ENCODE measurements around the gene PAX7. TPM values are rescaled to one million over a fixed set of nuclear protein-coding genes. Genes with fewer than 3 reads are reported as not detected.

Gene PAX7
- total RNA-seq, 1 experiment from 2014 or later: 0.24 TPM

- Mint-ChIP-seq H3K27ac (no peak overlapping the region), H3K27me3 (ENCODE audit: low read depth) (peaks cover 11% of the 10 kb centered on the region), H3K9me3 (no peaks in the 10 kb centered on the region), H3K36me3 (no peaks in the 10 kb centered on the region), H3K4me3 (no peak overlapping the region), H3K4me1 (peaks cover 3% of the 10 kb centered on the region; the same call in 1 of the 2 replicates)
- DNase-seq (ENCODE audit: low spot score): no peak
- no peak for ATAC-seq
- POLR2A ChIA-PET: no interaction called here
- TF ChIP-seq ZNF396 (CRISPR knock-in tag; IDR thresholded peaks at IDR 0.05; ENCODE audit: borderline replicate concordance) (no peak), IRF2 (CRISPR knock-in tag; IDR thresholded peaks at IDR 0.05; ENCODE audit: borderline replicate concordance, low read depth) (no peak), ZNF219 (CRISPR knock-in tag; IDR thresholded peaks at IDR 0.05; ENCODE audit: borderline replicate concordance) (no peak), GTF2I (CRISPR knock-in tag; conservative IDR thresholded peaks at IDR 0.05) (peak; percentile 80; the same call in 1 of the 2 replicates), TEAD4 (CRISPR knock-in tag; IDR thresholded peaks at IDR 0.05) (no peak), E2F1 (CRISPR knock-in tag; IDR thresholded peaks at IDR 0.05) (no peak), SOX15 (CRISPR knock-in tag; IDR thresholded peaks at IDR 0.05) (no peak)
- CTCF ChIA-PET: interaction anchor here (0.7 to 1.6 kb wide), 3 partner anchors 35 to 141 kb away, joined by 3 to 6 read pairs (median 4); no protein-coding TSS in a partner anchor
Observed at GRCh38 chr1:18738617-18739016, 108.0 kb downstream of the PAX7 start.

GRCh38 chr1:18739408-18739807 lies 108.8 kb downstream of the PAX7 start:
- Mint-ChIP-seq H3K36me3 (no peaks in the 10 kb centered on the region), H3K27ac (no peak overlapping the region), H3K27me3 (ENCODE audit: low read depth) (peaks cover 11% of the 10 kb centered on the region), H3K4me3 (no peak overlapping the region), H3K9me3 (no peaks in the 10 kb centered on the region), H3K4me1 (peaks cover 3% of the 10 kb centered on the region; the same call in 1 of the 2 replicates)
- no peak for TF ChIP-seq ZNF671 (CRISPR knock-in tag; IDR thresholded peaks at IDR 0.05)
- TF ChIP-seq TP53 (CRISPR knock-in tag; IDR thresholded peaks at IDR 0.05): no peak
- no peak for TF ChIP-seq SOX15 (CRISPR knock-in tag; IDR thresholded peaks at IDR 0.05)
- ChIA-PET CTCF (interaction anchor here (0.8 to 1.6 kb wide), 2 partner anchors 34 to 142 kb away, joined by 3 to 6 read pairs; no protein-coding TSS in a partner anchor), POLR2A (no interaction called here)
- no peak for ATAC-seq
- no peak for DNase-seq (ENCODE audit: low spot score)

- ATAC-seq: no peak
- ChIA-PET POLR2A (no interaction called here), CTCF (no interaction called here)
- H3K27me3 Mint-ChIP-seq (ENCODE audit: low read depth): peaks cover 11% of the 10 kb centered on the region
- H3K4me3 Mint-ChIP-seq: no peak overlapping the region
- no peak for DNase-seq (ENCODE audit: low spot score)
- no peaks in the 10 kb centered on the region for H3K36me3 Mint-ChIP-seq
- H3K4me1 Mint-ChIP-seq: peaks cover 3% of the 10 kb centered on the region; the same call in 1 of the 2 replicates
- no peaks in the 10 kb centered on the region for H3K9me3 Mint-ChIP-seq
- H3K27ac Mint-ChIP-seq: no peak overlapping the region
- TF ChIP-seq ZBTB21 (CRISPR knock-in tag; IDR thresholded peaks at IDR 0.05; ENCODE audit: borderline replicate concordance) (no peak), MLX (CRISPR knock-in tag; IDR thresholded peaks at IDR 0.05) (no peak), ZNF281 (CRISPR knock-in tag; IDR thresholded peaks at IDR 0.05) (no peak)
Observed at GRCh38 chr1:18739897-18740296, 109.3 kb downstream of the PAX7 start.

GRCh38 chr1:18740617-18741016 lies 110.0 kb downstream of the PAX7 start:
- ATAC-seq (no peak), DNase-seq (ENCODE audit: low spot score) (no peak)
- peaks cover 3% of the 10 kb centered on the region; the same call in 1 of the 2 replicates for H3K4me1 Mint-ChIP-seq
- ChIA-PET POLR2A (no interaction called here), CTCF (interaction anchor here (1.4 kb wide), 1 partner anchor 11 kb away, joined by 4 read pairs; no protein-coding TSS in a partner anchor)
- H3K27ac Mint-ChIP-seq: no peak overlapping the region
- H3K9me3 Mint-ChIP-seq: no peaks in the 10 kb centered on the region
- no peaks in the 10 kb centered on the region for H3K36me3 Mint-ChIP-seq
- no peak overlapping the region for H3K4me3 Mint-ChIP-seq
- H3K27me3 Mint-ChIP-seq (ENCODE audit: low read depth): peaks cover 11% of the 10 kb centered on the region
- TF ChIP-seq ZNF263 (CRISPR knock-in tag; IDR thresholded peaks at IDR 0.05; ENCODE audit: low read depth) (no peak), ERG (CRISPR knock-in tag; IDR thresholded peaks at IDR 0.05) (no peak), USF1 (CRISPR knock-in tag; IDR thresholded peaks at IDR 0.05) (no peak), NR2C2 (CRISPR knock-in tag; IDR thresholded peaks at IDR 0.05) (no peak), USF2 (CRISPR knock-in tag; IDR thresholded peaks at IDR 0.05) (no peak), ZNF232 (CRISPR knock-in tag; IDR thresholded peaks at IDR 0.05) (no peak), JUN (CRISPR knock-in tag; IDR thresholded peaks at IDR 0.05) (no peak), ZBTB21 (CRISPR knock-in tag; IDR thresholded peaks at IDR 0.05; ENCODE audit: borderline replicate concordance) (no peak), SMAD4 (CRISPR knock-in tag; IDR thresholded peaks at IDR 0.05) (no peak), ATF2 (CRISPR knock-in tag; IDR thresholded peaks at IDR 0.05; ENCODE audit: borderline replicate concordance, low read depth) (no peak)
